ENCODE data around the gene NUBPL.
"Not testable (repeated sequence)": the region's sequence is repeated elsewhere in the genome, so short reads cannot be mapped to it uniquely, and the experiment has no call there.

The NUBPL gene

GRCh38 chr14:31884238-31884637 lies 323.0 kb downstream of the NUBPL start:
- DNase-seq (ENCODE audit: extremely low read depth, insufficient read length): no peak
- Histone ChIP-seq H3K36me3 (ENCODE audit: control insufficient read depth, insufficient read depth, low read length) (no peaks in the 10 kb centered on the region), H3K27me3 (replicated peaks; ENCODE audit: control insufficient read depth, insufficient read depth, low read length) (no peaks in the 10 kb centered on the region), H3K4me3 (replicated peaks; ENCODE audit: low read depth, low read length) (no peak overlapping the region)
- TF ChIP-seq, protein P1, sequence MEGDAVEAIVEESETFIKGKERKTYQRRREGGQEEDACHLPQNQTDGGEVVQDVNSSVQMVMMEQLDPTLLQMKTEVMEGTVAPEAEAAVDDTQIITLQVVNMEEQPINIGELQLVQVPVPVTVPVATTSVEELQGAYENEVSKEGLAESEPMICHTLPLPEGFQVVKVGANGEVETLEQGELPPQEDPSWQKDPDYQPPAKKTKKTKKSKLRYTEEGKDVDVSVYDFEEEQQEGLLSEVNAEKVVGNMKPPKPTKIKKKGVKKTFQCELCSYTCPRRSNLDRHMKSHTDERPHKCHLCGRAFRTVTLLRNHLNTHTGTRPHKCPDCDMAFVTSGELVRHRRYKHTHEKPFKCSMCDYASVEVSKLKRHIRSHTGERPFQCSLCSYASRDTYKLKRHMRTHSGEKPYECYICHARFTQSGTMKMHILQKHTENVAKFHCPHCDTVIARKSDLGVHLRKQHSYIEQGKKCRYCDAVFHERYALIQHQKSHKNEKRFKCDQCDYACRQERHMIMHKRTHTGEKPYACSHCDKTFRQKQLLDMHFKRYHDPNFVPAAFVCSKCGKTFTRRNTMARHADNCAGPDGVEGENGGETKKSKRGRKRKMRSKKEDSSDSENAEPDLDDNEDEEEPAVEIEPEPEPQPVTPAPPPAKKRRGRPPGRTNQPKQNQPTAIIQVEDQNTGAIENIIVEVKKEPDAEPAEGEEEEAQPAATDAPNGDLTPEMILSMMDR (IDR thresholded peaks at IDR 0.05; ENCODE audit: insufficient read depth, low read length, poor library complexity, severe bottlenecking): no peak

DNA sequence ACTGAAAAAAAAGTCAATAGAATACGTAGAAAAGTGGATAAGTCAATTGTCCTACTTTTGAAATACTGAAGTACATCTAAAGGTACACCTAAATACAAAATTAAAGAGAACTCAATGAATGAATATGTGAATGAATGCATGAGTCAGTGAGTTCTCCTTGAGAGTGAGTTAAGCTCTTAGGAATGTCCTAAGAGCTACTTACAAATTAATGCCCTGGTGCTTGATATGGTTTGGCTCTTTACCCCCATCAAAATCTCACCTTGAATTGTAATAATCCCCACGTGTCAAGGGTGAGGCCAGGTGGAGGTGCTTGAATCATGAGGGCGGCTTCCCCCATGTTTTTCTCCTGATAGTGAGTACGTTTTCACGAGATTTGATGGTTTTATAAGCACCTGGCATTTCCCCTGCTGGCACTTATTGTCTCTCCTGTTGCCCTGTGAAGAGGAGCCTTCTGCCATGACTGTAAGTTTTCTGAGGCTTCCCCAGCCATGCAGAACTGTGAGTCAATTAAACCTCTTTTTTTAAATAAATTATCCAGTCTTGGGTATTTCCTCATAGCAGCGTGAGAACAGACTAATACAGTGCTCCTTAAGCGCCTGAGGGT lies 323.7 kb downstream of the NUBPL start:
- DNase-seq (ENCODE audit: extremely low read depth, insufficient read length): no peak

GRCh38 chr14:31886156-31886835 lies 325.1 kb downstream of the NUBPL start:
- no peak for DNase-seq (ENCODE audit: extremely low read depth, insufficient read length)
- no peaks in the 10 kb centered on the region for H3K27me3 ChIP-seq (replicated peaks; ENCODE audit: control insufficient read depth, insufficient read depth, low read length)
- H3K36me3 ChIP-seq (ENCODE audit: control insufficient read depth, insufficient read depth, low read length): no peaks in the 10 kb centered on the region
- no peak overlapping the region for H3K4me3 ChIP-seq (replicated peaks; ENCODE audit: low read depth, low read length)
- TF ChIP-seq, protein P1 (IDR thresholded peaks at IDR 0.05; ENCODE audit: insufficient read depth, low read length, poor library complexity, severe bottlenecking): no peak

More for the DNA sequence above, 323.7 kb downstream of the NUBPL start:
- Histone ChIP-seq H3K36me3 (ENCODE audit: control insufficient read depth, insufficient read depth, low read length) (no peaks in the 10 kb centered on the region), H3K27me3 (replicated peaks; ENCODE audit: control insufficient read depth, insufficient read depth, low read length) (no peaks in the 10 kb centered on the region), H3K4me3 (replicated peaks; ENCODE audit: low read depth, low read length) (no peak overlapping the region)
- TF ChIP-seq, protein P1 (IDR thresholded peaks at IDR 0.05; ENCODE audit: insufficient read depth, low read length, poor library complexity, severe bottlenecking): no peak

GRCh38 chr14:31887929-31888580 lies 326.9 kb downstream of the NUBPL start:
- TF ChIP-seq, protein P1 (IDR thresholded peaks at IDR 0.05; ENCODE audit: insufficient read depth, low read length, poor library complexity, severe bottlenecking): no peak

DNA sequence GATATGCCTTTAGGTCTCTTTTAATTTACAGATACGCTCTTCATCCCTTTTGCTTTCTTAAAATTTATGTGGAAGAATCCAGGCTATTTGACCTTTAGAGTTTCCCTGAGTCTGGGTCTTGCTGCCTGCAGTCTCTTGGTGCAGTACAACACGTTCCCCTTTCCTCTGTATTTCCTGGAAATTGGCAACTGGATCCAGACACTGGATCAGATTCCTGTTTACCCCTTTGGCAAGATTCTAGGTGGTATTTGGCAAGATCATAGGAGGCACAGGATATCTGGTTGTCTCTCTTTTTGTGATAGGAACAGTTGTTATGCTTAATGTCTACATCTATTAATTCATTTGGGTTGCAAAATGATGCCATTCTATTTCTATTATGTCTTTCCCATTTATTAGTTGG lies 328.1 kb downstream of the NUBPL start:
- Histone ChIP-seq H3K36me3 (ENCODE audit: control insufficient read depth, insufficient read depth, low read length) (no peaks in the 10 kb centered on the region), H3K27me3 (replicated peaks; ENCODE audit: control insufficient read depth, insufficient read depth, low read length) (no peaks in the 10 kb centered on the region), H3K4me3 (replicated peaks; ENCODE audit: low read depth, low read length) (no peak overlapping the region)
- no peak for DNase-seq (ENCODE audit: extremely low read depth, insufficient read length)
- TF ChIP-seq, protein P1 (IDR thresholded peaks at IDR 0.05; ENCODE audit: insufficient read depth, low read length, poor library complexity, severe bottlenecking): no peak

More at GRCh38 chr14:31887929-31888580, 326.9 kb downstream of the NUBPL start:
- no peak for DNase-seq (ENCODE audit: extremely low read depth, insufficient read length)
- Histone ChIP-seq H3K4me3 (replicated peaks; ENCODE audit: low read depth, low read length) (no peak overlapping the region), H3K36me3 (ENCODE audit: control insufficient read depth, insufficient read depth, low read length) (no peaks in the 10 kb centered on the region), H3K27me3 (replicated peaks; ENCODE audit: control insufficient read depth, insufficient read depth, low read length) (no peaks in the 10 kb centered on the region)

- not testable (repeated sequence) for H3K4me3 ChIP-seq (replicated peaks; ENCODE audit: low read depth, low read length); DNase-seq (ENCODE audit: extremely low read depth, insufficient read length); H3K36me3 ChIP-seq (ENCODE audit: control insufficient read depth, insufficient read depth, low read length); H3K27me3 ChIP-seq (replicated peaks; ENCODE audit: control insufficient read depth, insufficient read depth, low read length)
Measured at GRCh38 chr14:31890202-31890601, 329.0 kb downstream of the NUBPL start.
